SU-DHL-6 (cell line): ENCODE results near the gene AMT.

Experiments used
- H2AFZ ChIP-seq: fragments of 200-600 bp; sonication (generic); 2 replicates; pipeline ENCODE4 v1.6.1; 2014; ENCODE audit warnings: low read depth, mild to moderate bottlenecking, moderate library complexity, mixed read lengths, antibody characterized with exemption, low read length; ENCODE audit not compliant: severe bottlenecking
- H3F3A ChIP-seq: fragments of 200-600 bp; shearing (Covaris generic); 2 replicates; pipeline ENCODE4 v1.6.0; 2016; ENCODE audit warnings: antibody characterized with exemption, mild to moderate bottlenecking; ENCODE audit not compliant: insufficient read depth
- H3K27ac ChIP-seq: fragments of 200-600 bp; sonication (generic); 2 replicates; pipeline ENCODE4 v1.5.1; 2016; ENCODE audit warnings: low read depth, mild to moderate bottlenecking, low read length, moderate library complexity, mixed read lengths
- H3K27me3 ChIP-seq: fragments of 200-600 bp; sonication (generic), shearing (Covaris generic); 2 replicates; pipeline ENCODE4 v1.6.0; 2014; ENCODE audit warnings: mild to moderate bottlenecking, low read length
- H3K36me3 ChIP-seq: fragments of 200-600 bp; sonication (generic); 2 replicates; pipeline ENCODE4 v1.6.1; 2014; ENCODE audit warnings: mild to moderate bottlenecking, low read length, mixed read lengths
- H3K4me2 ChIP-seq: fragments of 300-600, 200-600 bp; shearing (Covaris generic), sonication (generic); 2 replicates; pipeline ENCODE4 v1.6.0; 2014; ENCODE audit warnings: low read length, low read depth, mild to moderate bottlenecking; ENCODE audit not compliant: poor library complexity, severe bottlenecking
- H3K4me3 ChIP-seq: fragments of 200-600 bp; sonication (generic); 2 replicates; pipeline ENCODE4 v1.5.1; 2014; ENCODE audit warnings: antibody characterized with exemption, low read length, mild to moderate bottlenecking, mixed read lengths; ENCODE audit not compliant: insufficient read depth, poor library complexity, severe bottlenecking
- H3K79me2 ChIP-seq: fragments of 200-600 bp; sonication (generic); 2 replicates; pipeline ENCODE4 v1.6.1; 2014; ENCODE audit warnings: mild to moderate bottlenecking, low read length, moderate library complexity; ENCODE audit not compliant: insufficient read depth
- H3K9ac ChIP-seq: fragments of 200-600 bp; sonication (generic); 2 replicates; pipeline ENCODE4 v1.7.0; 2014; ENCODE audit warnings: mild to moderate bottlenecking, low read length
- H3K9me2 ChIP-seq: fragments of 200-600 bp; sonication (generic); replicated peaks from 2 replicates; pipeline ENCODE4 v1.6.1; 2014; ENCODE audit warnings: low read length; ENCODE audit not compliant: insufficient read depth
- H3K9me3 ChIP-seq: fragments of 200-600 bp; sonication (generic); 2 replicates; pipeline ENCODE4 v1.6.1; 2014; ENCODE audit warnings: low read length, mixed read lengths; ENCODE audit not compliant: insufficient read depth
- H4K20me1 ChIP-seq: fragments of 200-600 bp; sonication (generic); 2 replicates; pipeline ENCODE4 v1.6.1; 2014; ENCODE audit warnings: low read depth, mild to moderate bottlenecking, antibody characterized with exemption, low read length, moderate library complexity, mixed read lengths
- EZH2phosphoT487 ChIP-seq: fragments of 200-600 bp; sonication (generic), shearing (Covaris generic); conservative IDR thresholded peaks from 2 replicates; pipeline ENCODE4 v1.6.1; 2018; ENCODE audit warnings: mild to moderate bottlenecking, antibody characterized with exemption, low read length, moderate library complexity, mixed read lengths
- TF ChIP-seq, protein P1 (sequence below): fragments of 200-600 bp; sonication (generic); IDR thresholded peaks from one replicate; pipeline ENCODE4 v1.5.1; 2017; ENCODE audit warnings: antibody characterized with exemption, mild to moderate bottlenecking, low read length, moderate library complexity; ENCODE audit not compliant: insufficient read depth, poor library complexity, severe bottlenecking

The AMT gene

GRCh38 chr3:49434731-49435130 lies 12.5 kb upstream of the AMT start:
- H3K4me3 ChIP-seq, result no peak overlapping the region
- TF ChIP-seq, protein P1, sequence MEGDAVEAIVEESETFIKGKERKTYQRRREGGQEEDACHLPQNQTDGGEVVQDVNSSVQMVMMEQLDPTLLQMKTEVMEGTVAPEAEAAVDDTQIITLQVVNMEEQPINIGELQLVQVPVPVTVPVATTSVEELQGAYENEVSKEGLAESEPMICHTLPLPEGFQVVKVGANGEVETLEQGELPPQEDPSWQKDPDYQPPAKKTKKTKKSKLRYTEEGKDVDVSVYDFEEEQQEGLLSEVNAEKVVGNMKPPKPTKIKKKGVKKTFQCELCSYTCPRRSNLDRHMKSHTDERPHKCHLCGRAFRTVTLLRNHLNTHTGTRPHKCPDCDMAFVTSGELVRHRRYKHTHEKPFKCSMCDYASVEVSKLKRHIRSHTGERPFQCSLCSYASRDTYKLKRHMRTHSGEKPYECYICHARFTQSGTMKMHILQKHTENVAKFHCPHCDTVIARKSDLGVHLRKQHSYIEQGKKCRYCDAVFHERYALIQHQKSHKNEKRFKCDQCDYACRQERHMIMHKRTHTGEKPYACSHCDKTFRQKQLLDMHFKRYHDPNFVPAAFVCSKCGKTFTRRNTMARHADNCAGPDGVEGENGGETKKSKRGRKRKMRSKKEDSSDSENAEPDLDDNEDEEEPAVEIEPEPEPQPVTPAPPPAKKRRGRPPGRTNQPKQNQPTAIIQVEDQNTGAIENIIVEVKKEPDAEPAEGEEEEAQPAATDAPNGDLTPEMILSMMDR, result no peak
- TF ChIP-seq EZH2phosphoT487, result no peak
- no peaks in the 10 kb centered on the region for H3K36me3 ChIP-seq

GRCh38 chr3:49428752-49429080 lies 6.4 kb upstream of the AMT start:
- H2AFZ ChIP-seq, result peak overlapping the region; percentile 90

More at GRCh38 chr3:49434731-49435130, 12.5 kb upstream of the AMT start:
- H3K9ac ChIP-seq, result no peak overlapping the region
- no peaks in the 10 kb centered on the region for H3K27me3 ChIP-seq
- no peaks in the 10 kb centered on the region for H3K9me3 ChIP-seq
- peaks cover 4% of the 10 kb centered on the region for H3F3A ChIP-seq
- H2AFZ ChIP-seq, result no peak overlapping the region
- H3K4me2 ChIP-seq, result no peak overlapping the region
- no peaks in the 10 kb centered on the region for H4K20me1 ChIP-seq
- no peaks in the 10 kb centered on the region for H3K9me2 ChIP-seq
- no peaks in the 10 kb centered on the region for H3K79me2 ChIP-seq
- no peak overlapping the region for H3K27ac ChIP-seq

GRCh38 chr3:49427586-49427985 lies 5.3 kb upstream of the AMT start:
- Histone ChIP-seq H3F3A (peaks cover 10% of the 10 kb centered on the region), H3K4me2 (no peak overlapping the region), H3K9ac (no peak overlapping the region), H3K79me2 (no peaks in the 10 kb centered on the region), H3K9me2 (no peaks in the 10 kb centered on the region), H3K27ac (no peak overlapping the region), H2AFZ (no peak overlapping the region), H4K20me1 (no peaks in the 10 kb centered on the region), H3K4me3 (no peak overlapping the region), H3K36me3 (no peaks in the 10 kb centered on the region), H3K27me3 (no peaks in the 10 kb centered on the region), H3K9me3 (no peaks in the 10 kb centered on the region)
- no peak for TF ChIP-seq EZH2phosphoT487
- TF ChIP-seq, protein P1, result no peak

More at GRCh38 chr3:49428752-49429080, 6.4 kb upstream of the AMT start:
- Histone ChIP-seq H3K9ac (peak overlapping the region; percentile 64), H3K27me3 (no peaks in the 10 kb centered on the region), H3K36me3 (no peaks in the 10 kb centered on the region), H3K9me3 (no peaks in the 10 kb centered on the region), H3K4me3 (peak overlapping the region; percentile 90), H3F3A (peaks cover 10% of the 10 kb centered on the region), H3K27ac (peak overlapping the region; percentile 70), H3K79me2 (no peaks in the 10 kb centered on the region), H3K9me2 (no peaks in the 10 kb centered on the region), H3K4me2 (peak overlapping the region; percentile 84), H4K20me1 (no peaks in the 10 kb centered on the region)
- no peak for TF ChIP-seq EZH2phosphoT487
- TF ChIP-seq, protein P1, result no peak
